Measurements from ENCODE around the gene DENND2A. TPM values are rescaled to one million over a fixed set of nuclear protein-coding genes. Genes with fewer than 3 reads are reported as not detected.

Gene DENND2A
- total and polyA plus RNA-seq, 11 donors: 4.6 to 17.9 (median 10.0) TPM

DNA sequence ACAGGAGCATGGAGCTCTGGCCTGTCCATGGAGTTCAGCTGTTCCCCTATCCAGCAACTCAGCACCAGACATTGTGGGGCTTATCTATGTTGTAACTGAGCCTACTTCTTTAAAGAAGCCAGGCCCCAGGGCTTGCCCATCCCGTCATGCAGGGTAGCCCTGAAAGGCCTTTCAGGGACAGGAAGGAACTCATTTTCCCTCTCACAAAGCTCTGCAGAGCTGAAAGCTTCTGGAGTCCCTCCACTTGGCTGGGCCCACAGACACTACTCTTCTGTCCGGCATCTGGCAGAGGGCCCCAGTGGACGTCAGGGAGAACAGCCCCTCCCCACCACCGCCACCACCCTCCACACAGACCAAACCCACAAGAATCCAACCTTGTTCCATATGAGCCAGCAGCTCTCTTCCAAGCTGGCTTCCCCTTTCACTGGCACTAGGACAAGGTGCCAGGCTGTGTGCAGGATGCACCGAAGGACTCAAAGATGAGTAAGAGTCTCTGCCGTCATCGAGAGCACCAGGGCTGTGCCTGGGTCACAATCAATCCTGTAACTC, 33.1 kb downstream of the DENND2A start:
- Histone ChIP-seq H3K9me3 (no peaks in the 10 kb centered on the region), H3K36me3 (peaks cover 0 to 5% (median 0%) of the 10 kb centered on the region in 9 donors), H3K27me3 (no peaks in the 10 kb centered on the region), H3K27ac (peak overlapping the region in 11 of 12 donors; percentile 15 to 81 (median 53)), H3K4me1 (peaks cover 7 to 51% (median 30%) of the 10 kb centered on the region in 12 donors), H3K4me3 (no peak overlapping the region)
- no peak for TF ChIP-seq POLR2A (IDR thresholded peaks at IDR 0.05)
- TF ChIP-seq, protein P1, sequence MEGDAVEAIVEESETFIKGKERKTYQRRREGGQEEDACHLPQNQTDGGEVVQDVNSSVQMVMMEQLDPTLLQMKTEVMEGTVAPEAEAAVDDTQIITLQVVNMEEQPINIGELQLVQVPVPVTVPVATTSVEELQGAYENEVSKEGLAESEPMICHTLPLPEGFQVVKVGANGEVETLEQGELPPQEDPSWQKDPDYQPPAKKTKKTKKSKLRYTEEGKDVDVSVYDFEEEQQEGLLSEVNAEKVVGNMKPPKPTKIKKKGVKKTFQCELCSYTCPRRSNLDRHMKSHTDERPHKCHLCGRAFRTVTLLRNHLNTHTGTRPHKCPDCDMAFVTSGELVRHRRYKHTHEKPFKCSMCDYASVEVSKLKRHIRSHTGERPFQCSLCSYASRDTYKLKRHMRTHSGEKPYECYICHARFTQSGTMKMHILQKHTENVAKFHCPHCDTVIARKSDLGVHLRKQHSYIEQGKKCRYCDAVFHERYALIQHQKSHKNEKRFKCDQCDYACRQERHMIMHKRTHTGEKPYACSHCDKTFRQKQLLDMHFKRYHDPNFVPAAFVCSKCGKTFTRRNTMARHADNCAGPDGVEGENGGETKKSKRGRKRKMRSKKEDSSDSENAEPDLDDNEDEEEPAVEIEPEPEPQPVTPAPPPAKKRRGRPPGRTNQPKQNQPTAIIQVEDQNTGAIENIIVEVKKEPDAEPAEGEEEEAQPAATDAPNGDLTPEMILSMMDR (IDR thresholded peaks at IDR 0.05): no peak
- WGBS, 4 donors: 19 to 34% (median 22%) methylated on average over 6 to 7 of the region's 7 CpGs
- DNase-seq (peak; percentile 76 to 88 (median 79)), ATAC-seq (peak; percentile 70 to 91 (median 87))
- intact Hi-C loops (cut with DNase I): loop anchor here in 2 of 10 donors (2.0 to 5.0 kb wide), 2 partner anchors 31 to 35 kb away; partner anchors contain the start of gene DENND2A (in 1 of the 2)

DNA sequence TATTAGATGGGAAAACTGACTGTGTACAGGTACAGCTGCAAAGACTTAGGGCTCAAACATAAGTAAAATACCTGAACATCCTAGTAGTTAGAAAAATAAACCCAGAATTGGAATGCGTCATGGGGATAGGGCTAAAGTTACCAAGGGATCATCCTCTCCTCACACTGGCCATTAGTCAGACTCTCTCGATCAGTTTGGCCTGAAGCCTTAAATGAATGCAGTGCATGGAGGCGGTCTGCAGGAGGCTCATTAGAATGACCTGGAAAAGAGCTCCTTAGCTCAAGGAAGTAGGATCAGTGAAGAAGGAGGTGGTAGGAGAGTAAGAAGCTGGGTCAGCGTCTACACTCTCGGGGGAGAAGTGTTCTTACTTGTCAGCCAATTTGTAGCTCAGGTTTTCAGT, 35.3 kb downstream of the DENND2A start:
- intact Hi-C loops (cut with DNase I): loop anchor here in 1 of 10 donors (5.0 kb wide), 1 partner anchor 37 kb away; the partner anchor contains the start of gene DENND2A

DNA sequence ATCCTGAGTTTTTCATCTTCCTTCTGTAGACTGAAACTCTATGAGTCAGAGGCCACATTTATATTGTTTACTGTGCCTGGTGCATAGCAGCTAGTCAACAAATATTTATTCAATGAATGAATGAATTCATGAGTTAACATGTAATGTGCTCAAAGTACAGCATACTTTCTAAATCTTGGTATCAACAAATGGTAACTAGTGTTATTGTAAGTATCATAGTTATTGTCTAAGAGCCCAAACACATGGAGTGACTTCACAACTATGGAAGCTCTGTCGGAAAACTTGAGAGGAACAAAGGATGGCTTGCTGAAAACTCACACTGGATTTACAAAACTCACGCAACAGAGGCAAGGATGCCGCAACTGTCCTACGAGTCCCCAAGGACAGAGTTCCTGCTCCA, 35.9 kb downstream of the DENND2A start:
- peak overlapping the region in 2 of 12 donors; percentile 3 to 26 for H3K27ac ChIP-seq
- TF ChIP-seq POLR2A (IDR thresholded peaks at IDR 0.05): no peak
- TF ChIP-seq, protein P1 (IDR thresholded peaks at IDR 0.05): no peak
- no peaks in the 10 kb centered on the region for H3K9me3 ChIP-seq
- ATAC-seq (no peak), DNase-seq (no peak)
- peaks cover 0 to 29% (median 8%) of the 10 kb centered on the region in 9 donors for H3K36me3 ChIP-seq
- peaks cover 7 to 34% (median 22%) of the 10 kb centered on the region in 12 donors for H3K4me1 ChIP-seq
- H3K4me3 ChIP-seq: no peak overlapping the region
- intact Hi-C loops (cut with DNase I): loop anchor here in 3 of 10 donors (5.0 kb wide), 2 partner anchors 33 to 38 kb away; partner anchors contain the start of gene DENND2A (in 1 of the 3)
- 72 to 90% (median 82%) methylated on average over 4 of the region's 4 CpGs for WGBS, 4 donors
- H3K27me3 ChIP-seq: no peaks in the 10 kb centered on the region

More for the DNA sequence above, 35.3 kb downstream of the DENND2A start:
- WGBS, 4 donors: 71 to 77% (median 76%) methylated on average over 5 of the region's 5 CpGs
- Histone ChIP-seq H3K36me3 (peaks cover 0 to 26% (median 8%) of the 10 kb centered on the region in 9 donors), H3K4me3 (no peak overlapping the region), H3K27ac (peak overlapping the region in 2 of 12 donors; percentile 3 to 26), H3K9me3 (no peaks in the 10 kb centered on the region), H3K4me1 (peaks cover 7 to 40% (median 22%) of the 10 kb centered on the region in 12 donors), H3K27me3 (no peaks in the 10 kb centered on the region)
- DNase-seq: no peak
- no peak for ATAC-seq
- no peak for TF ChIP-seq POLR2A (IDR thresholded peaks at IDR 0.05)
- TF ChIP-seq, protein P1 (IDR thresholded peaks at IDR 0.05): peak in 1 of 12 donors; percentile 3

DNA sequence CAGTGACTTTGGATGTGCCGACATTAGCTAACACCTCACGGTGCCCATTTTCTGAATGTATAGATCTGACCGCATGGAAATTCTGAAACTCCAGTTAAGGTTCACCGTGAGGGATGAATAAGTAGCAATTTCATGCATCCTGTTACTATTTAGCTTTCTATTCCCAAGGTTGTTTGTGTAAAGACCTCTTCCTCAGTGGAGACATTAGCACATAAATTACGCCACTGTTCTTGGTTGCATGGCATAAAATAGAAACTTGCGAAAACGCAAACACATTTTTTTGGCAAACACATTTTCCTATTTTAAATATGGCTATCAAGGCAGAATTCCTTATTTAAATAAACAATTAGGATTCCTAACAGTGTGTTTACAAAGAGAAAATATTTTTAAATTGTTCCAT, 36.5 kb downstream of the DENND2A start:
- Histone ChIP-seq H3K4me1 (peaks cover 7 to 33% (median 22%) of the 10 kb centered on the region in 12 donors), H3K9me3 (no peaks in the 10 kb centered on the region), H3K36me3 (peaks cover 0 to 33% (median 8%) of the 10 kb centered on the region in 9 donors), H3K4me3 (no peak overlapping the region), H3K27me3 (no peaks in the 10 kb centered on the region), H3K27ac (no peak overlapping the region)
- intact Hi-C loops (cut with DNase I): loop anchor here in 2 of 10 donors (5.0 kb wide), 1 partner anchor 33 kb away; no protein-coding TSS in a partner anchor
- no peak for TF ChIP-seq POLR2A (IDR thresholded peaks at IDR 0.05)
- TF ChIP-seq, protein P1 (IDR thresholded peaks at IDR 0.05): no peak
- WGBS, 4 donors: 90 to 93% (median 93%) methylated on average over 7 of the region's 7 CpGs
- DNase-seq (no peak), ATAC-seq (no peak)
